HG02610 (cell line): Measurements from ENCODE around the gene CA9.

Experiments
- ATAC-seq: cut with Tn5 transposase; IDR thresholded peaks from one replicate; pipeline ENCODE4 v1.9.1; 2021; ENCODE audit warnings: mild to moderate bottlenecking, moderate library complexity; ENCODE audit not compliant: unreplicated experiment

Gene CA9

DNA sequence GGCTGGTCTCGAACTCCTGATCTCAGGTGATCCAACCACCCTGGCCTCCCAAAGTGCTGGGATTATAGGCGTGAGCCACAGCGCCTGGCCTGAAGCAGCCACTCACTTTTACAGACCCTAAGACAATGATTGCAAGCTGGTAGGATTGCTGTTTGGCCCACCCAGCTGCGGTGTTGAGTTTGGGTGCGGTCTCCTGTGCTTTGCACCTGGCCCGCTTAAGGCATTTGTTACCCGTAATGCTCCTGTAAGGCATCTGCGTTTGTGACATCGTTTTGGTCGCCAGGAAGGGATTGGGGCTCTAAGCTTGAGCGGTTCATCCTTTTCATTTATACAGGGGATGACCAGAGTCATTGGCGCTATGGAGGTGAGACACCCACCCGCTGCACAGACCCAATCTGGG, 1.5 kb downstream of the CA9 start:
- ATAC-seq: no peak

DNA sequence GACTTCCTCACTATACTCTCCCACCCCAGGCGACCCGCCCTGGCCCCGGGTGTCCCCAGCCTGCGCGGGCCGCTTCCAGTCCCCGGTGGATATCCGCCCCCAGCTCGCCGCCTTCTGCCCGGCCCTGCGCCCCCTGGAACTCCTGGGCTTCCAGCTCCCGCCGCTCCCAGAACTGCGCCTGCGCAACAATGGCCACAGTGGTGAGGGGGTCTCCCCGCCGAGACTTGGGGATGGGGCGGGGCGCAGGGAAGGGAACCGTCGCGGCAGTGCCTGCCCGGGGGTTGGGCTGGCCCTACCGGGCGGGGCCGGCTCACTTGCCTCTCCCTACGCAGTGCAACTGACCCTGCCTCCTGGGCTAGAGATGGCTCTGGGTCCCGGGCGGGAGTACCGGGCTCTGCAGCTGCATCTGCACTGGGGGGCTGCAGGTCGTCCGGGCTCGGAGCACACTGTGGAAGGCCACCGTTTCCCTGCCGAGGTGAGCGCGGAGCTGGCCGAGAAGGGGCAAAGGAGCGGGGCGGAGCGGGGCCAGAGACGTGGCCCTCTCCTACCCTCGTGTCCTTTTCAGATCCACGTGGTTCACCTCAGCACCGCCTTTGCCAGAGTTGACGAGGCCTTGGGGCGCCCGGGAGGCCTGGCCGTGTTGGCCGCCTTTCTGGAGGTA, 2.1 kb downstream of the CA9 start:
- ATAC-seq: no peak

DNA sequence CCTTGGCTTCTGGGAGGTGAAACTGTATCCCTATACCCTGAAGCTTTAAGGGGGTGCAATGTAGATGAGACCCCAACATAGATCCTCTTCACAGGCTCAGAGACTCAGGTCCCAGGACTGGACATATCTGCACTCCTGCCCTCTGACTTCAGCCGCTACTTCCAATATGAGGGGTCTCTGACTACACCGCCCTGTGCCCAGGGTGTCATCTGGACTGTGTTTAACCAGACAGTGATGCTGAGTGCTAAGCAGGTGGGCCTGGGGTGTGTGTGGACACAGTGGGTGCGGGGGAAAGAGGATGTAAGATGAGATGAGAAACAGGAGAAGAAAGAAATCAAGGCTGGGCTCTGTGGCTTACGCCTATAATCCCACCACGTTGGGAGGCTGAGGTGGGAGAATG, 5.4 kb downstream of the CA9 start:
- no peak for ATAC-seq

DNA sequence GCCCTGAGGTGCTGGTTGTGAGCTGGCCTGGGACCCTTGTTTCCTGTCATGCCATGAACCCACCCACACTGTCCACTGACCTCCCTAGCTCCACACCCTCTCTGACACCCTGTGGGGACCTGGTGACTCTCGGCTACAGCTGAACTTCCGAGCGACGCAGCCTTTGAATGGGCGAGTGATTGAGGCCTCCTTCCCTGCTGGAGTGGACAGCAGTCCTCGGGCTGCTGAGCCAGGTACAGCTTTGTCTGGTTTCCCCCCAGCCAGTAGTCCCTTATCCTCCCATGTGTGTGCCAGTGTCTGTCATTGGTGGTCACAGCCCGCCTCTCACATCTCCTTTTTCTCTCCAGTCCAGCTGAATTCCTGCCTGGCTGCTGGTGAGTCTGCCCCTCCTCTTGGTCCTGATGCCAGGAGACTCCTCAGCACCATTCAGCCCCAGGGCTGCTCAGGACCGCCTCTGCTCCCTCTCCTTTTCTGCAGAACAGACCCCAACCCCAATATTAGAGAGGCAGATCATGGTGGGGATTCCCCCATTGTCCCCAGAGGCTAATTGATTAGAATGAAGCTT, 6.1 kb downstream of the CA9 start:
- no peak for ATAC-seq

DNA sequence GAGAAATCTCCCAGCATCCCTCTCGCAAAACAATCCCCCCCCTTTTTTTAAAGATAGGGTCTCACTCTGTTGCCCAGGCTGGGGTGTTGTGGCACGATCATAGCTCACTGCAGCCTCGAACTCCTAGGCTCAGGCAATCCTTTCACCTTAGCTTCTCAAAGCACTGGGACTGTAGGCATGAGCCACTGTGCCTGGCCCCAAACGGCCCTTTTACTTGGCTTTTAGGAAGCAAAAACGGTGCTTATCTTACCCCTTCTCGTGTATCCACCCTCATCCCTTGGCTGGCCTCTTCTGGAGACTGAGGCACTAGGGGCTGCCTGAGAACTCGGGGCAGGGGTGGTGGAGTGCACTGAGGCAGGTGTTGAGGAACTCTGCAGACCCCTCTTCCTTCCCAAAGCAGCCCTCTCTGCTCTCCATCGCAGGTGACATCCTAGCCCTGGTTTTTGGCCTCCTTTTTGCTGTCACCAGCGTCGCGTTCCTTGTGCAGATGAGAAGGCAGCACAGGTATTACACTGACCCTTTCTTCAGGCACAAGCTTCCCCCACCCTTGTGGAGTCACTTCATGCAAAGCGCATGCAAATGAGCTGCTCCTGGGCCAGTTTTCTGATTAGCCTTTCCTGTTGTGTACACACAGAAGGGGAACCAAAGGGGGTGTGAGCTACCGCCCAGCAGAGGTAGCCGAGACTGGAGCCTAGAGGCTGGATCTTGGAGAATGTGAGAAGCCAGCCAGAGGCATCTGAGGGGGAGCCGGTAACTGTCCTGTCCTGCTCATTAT, 6.8 kb downstream of the CA9 start:
- ATAC-seq: no peak

DNA sequence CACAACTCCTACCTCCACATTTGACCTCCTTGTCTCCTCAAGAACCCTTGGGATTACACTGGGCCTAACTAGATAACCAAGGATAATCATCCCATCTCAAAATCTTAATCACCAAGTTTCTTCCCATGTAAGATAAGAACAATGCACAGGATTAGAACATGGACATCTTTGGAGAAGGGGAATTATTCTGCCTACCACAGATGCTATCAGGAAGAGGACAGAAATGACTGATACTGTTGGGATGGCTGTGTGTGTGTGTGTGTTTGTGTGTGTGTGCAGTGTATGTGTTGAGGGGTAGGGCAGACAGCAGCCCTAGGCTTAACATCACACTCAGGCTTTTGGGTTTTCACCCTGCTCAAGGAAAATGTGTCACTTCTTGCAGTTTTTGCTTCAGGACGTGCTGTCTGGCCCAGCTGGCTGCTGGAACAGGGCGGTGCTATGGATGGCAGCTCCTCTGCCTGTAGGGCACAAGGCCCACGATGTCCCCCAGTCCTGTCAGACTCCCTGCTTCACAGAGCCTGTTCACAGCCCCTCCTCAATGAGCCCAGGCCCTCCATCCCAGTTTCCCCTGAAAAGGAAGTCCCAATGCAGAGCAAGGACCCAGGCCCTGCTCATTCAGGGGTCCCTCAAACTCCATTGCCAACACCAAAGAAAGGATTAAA, 7.7 kb downstream of the CA9 start:
- no peak for ATAC-seq

DNA sequence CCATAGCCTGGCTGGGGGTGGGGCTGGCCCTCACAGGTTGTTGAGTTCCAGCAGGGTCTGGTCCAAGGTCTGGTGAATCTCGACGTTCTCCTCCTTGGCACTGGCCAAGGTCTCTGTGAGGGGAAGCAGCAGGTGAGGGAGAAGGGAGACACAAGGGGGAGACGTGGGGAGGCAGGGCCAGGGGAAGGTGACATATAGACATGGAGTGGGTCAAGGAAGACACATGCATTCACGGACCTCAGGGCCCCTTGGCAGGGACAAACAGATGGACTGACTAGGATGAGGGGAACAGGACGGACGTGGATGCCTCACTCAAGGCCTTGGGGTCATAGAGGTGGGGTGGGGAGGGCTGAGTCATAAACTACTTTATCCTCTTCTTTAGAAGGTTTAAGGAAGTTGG, 8.3 kb downstream of the CA9 start:
- ATAC-seq: no peak

DNA sequence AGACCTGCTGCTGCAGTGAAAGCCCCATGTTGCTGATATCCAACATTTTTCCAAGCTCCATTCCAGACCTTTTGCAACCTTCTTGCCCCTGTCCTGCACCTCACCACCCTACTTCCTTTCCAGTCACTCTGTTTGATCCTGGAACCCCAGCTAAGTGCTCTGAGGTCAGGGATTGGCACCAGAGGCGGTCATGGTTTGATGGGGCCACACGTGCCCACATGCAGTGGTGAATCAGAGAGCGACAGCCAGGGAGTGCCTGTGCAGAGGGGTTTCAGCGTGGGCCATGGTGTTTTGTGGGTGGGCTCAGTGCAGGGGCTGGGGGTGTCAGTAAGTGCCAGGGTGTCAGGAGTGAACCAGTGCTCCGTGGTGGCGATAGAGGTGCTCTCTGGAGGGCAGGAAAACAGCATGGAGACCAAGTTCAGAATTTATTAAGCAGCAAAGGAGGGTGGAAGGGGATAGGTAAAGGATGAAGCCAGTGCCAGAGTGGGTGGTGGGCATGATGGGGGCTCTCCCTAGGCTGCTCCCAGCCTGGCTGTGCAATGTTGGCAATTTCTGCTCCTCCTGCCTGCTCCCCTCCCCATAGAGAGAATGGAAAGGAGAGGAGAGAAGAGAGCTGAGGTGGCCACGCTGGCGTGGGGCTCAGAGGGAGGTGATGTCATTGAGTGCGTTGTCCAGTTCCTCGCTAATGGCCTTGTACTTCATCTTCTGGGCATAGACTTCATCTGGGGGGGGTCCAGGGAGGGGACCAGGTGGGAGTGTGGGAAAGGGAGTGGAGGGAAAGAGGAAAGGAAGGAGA, 9.0 kb downstream of the CA9 start:
- no peak for ATAC-seq

DNA sequence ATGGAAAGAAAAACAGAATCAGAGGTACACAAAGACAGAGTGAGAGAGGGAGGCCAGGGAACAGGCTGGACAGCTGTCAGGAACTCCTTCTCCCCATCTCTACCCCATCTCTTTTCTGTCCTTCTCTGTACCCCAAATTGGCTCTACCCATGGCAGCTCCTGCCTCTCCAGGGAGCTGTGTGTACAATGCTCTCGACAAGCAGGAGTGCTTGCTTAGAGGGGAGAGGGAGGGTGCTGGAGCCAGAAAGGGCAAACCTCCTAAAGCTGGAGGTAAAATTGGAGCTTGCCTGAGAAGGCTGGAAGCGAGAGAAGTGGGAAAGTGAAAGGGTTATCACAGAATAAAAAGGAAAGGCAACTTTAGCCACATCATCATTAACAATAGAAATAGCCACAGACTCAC, 9.6 kb downstream of the CA9 start:
- no peak for ATAC-seq

DNA sequence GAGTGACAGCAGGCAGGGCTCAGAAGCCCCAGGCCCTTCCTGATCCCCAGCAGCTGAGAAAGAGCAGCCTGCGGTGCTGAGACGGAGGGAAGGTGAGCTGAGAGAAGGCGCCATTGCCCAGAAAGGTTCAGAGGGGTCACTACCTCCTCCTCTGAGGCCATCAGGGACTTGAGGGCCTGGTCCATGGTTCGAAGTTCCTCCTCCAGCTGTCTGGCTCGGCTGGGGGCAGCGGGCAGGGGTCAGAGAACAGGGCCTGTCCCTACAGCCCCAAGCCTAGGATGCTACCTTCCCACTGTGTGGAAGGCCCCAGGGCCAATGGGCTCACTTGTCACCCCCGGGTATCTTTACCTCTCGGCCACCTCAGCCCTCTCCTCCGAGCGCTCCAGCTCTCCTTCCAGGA, 11.2 kb downstream of the CA9 start:
- no peak for ATAC-seq

DNA sequence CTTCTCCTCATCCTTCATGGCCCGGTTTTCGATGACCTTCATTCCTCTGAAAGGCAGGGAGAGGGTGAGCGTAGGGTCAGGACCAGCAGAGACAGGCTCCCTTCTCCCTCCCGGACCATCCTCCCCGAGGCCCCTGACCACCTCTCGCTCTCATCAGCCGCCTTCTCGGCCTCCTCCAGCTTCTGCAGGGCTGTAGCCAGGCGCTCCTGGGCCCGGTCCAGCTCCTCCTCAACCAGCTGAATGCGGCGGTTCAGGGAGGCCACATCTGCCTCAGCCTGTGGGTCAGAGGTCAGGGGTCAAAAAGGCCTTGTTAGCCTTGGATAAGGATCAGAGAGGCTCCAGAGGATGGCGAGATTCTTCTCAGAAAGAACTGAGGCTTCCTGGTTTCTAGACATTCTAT, 11.8 kb downstream of the CA9 start:
- ATAC-seq: no peak

DNA sequence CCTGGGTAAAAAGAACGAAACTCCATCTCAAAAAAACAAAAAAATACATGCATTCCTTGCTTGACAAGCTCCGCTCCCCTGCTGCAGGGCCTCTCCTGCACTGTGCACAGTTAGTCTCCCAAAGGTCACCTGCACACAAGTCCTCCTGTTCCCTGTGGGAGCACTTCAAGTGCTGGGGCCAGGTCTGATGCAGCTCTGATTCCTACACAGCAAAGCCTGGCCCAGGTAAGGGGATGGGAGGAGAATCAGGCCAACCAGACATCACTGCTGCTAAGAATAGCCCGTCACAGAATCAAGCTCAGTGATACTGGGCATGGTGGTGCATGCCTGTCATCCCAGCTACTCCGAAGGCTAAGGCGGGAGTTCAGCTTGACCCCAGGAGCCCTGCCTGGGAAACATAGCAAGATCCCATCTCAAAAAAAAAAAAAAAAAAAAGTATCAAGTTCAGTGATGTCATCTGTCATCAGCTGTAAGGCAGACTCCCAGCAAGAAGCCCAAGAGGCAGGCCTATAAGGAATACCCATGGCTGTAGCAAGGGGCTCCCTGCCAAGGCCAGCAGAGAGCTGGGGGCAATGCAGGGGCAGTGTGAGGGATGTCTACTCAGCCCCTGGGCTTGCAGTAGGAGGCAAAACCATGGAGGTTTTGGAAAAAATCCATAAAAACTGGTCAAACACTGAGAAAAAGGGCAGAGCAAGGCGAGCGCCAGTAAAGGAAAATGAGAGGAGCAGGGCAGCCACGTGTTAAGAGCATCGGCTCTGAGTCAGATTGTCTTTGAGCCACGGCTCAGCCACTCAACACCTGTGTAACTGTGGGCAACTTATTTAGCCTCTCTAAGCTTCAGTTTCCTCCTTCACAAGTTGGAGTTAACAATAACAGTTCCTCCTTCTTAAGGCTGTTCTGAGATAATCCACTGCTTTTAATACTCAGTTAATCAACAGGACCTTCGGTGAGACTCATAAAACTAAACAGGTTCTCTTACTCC, 12.8 kb downstream of the CA9 start:
- no peak for ATAC-seq

DNA sequence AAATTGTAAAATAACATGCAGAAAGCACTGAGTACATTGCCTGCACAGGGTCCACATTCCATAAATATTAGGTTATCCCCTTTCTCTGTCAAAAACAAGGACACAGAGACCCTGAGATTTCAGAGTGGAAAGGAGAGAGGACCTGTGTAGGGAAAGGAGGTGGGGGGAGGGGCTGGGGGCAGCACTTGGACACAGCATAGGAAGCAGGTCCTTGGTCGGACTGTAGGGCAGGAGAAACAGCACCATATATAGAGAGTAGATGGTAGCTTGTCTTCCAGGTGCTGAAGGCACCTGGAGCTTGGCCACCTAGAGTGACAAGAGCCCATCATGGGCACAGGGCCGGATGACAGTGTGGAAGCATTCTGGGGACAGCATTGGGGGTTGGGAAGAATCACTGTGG, 13.6 kb downstream of the CA9 start:
- ATAC-seq: no peak

DNA sequence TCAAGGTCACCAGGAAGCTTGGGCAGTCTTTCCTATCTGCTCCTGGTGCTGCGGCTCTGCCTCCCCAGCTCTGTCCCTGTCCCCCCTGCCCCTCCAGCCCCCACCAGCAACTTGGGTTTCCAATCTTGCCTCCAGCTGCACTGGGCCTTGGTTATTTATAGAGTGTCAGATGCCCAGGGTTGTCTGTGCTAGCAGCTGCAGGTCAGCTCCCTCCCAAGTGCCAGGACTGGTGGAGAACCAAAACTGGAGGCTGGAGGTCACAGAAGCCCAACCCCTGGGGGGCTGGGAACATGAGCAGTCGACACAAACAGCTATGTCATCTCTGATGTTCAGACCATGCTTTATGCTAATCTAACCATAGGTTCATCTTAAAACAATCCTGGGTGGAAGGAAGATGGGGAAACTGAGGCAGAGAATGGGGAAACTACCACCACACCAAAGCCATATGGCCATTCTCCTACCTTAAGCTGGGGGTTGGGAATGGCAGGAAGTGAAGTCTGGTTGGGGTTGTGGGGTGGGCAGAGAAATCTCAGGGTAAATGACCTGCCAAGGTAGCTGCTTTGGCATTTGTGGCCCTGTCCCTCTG, 14.3 kb downstream of the CA9 start:
- ATAC-seq: no peak

DNA sequence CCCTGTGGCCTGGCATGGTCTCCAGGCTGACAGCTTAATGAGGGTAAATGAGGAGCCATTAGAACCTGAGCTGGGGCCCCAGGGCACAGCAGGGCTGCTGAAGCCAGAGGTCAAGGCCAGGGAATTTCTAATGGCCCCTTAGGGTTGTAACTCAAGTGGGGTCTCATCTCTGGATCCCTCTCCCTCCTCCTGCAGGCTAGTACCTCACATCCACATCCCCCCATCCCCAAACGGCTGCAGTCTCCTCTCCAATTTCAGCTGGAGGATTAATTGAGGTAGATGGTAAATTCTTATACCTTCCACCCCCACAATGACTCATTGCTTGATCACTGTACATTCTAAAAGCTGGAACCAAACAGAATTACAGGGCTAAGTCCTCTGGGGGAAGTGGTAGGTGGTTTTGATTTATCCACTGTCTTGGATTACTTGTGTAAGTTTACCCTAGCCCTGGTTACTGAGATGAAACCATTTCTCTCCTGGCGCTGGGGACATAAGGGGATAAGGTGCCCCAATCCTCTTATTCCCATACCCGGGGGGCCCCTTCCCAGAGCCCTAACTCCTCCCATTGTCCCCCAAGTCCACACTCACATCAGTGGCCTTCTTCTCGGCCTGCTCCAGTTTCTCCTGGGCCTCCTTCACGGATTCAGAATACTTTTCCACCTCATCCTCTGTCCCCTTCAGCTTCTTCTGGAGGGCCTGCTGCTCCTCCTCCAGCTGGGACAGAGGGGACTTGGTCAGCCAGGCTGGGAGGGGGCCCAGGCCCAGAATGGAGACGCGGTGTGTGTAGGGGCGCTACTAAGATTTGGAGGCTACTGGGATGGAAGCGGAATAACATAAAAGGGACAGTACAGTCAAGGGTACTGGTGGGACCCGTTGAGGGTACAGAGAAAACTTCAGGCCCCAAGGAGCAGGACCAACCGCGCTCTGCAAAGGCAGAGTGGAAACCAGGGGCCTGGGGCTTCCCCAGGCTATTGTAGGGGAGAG, 15.1 kb downstream of the CA9 start:
- no peak for ATAC-seq

DNA sequence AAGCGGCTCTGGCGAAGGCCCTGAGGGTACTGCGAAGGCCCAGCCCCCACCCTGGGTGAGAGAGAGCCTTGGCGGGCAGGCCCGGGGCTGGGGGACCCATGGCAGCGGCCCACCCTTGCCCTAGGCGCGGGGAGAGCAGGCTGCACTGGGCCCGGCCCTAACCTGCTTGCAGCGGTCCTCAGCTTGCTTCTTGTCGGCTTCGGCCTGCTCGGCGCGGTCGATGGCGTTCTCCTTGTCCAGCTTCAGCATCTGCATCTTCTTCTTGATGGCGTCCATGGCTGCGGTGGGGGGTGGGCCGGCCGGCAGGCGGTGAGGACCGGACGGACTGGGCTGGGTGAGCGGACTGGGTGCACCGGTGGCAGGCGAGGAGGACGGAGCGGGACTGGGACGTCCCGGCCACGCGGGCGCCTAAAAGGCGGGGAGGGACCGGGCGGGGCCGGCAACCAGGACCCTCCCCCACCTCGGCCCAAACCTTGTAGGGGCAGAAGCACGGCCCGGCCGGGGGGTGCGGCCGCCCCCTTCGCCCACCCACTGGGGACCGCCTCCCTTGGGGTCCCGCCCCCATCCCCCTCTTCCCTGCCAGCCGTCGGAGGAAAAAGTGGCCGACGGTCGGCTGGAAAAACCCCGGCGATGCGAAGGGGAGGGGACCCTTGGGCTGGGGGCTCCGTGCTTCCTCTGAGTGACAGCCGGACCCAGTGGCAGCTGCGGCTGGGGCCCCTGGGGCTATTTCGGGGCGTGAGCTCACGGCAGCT, 16.0 kb downstream of the CA9 start, which contains the start of gene TPM2:
TPM2 (minus strand) TSS at position 384 of the 752 bp plus-strand sequence; CDS start at position 276, 108 bp downstream.
- ATAC-seq: no peak

DNA sequence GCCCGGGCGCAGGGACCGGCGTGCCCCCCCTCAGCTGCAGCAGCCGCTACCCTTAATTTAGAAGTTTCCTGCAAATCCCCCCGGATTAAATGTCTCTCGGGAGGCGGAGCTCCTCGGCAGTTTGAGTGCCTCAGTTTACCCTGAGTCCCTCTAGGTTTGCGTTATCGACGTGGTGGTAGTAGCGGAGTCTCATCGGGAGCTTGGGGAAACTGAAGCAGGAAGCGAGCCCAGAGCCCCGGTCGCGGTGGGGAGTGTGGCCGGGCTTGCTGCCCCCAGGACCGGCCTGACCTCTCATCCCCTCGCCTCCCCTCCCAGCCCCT, 16.5 kb downstream of the CA9 start:
- ATAC-seq: no peak
